ENCODE data around the gene UTS2R. TPM values are rescaled to one million over a fixed set of nuclear protein-coding genes. Genes with fewer than 3 reads are reported as not detected.
A peak's percentile ranks its signal among the peaks of the same experiment; 100 is the strongest.

Gene UTS2R
- polyA plus RNA-seq, 1 donor (not counting 4 experiments of a cell fraction or from before 2014, with no cell fraction given): not detected

DNA sequence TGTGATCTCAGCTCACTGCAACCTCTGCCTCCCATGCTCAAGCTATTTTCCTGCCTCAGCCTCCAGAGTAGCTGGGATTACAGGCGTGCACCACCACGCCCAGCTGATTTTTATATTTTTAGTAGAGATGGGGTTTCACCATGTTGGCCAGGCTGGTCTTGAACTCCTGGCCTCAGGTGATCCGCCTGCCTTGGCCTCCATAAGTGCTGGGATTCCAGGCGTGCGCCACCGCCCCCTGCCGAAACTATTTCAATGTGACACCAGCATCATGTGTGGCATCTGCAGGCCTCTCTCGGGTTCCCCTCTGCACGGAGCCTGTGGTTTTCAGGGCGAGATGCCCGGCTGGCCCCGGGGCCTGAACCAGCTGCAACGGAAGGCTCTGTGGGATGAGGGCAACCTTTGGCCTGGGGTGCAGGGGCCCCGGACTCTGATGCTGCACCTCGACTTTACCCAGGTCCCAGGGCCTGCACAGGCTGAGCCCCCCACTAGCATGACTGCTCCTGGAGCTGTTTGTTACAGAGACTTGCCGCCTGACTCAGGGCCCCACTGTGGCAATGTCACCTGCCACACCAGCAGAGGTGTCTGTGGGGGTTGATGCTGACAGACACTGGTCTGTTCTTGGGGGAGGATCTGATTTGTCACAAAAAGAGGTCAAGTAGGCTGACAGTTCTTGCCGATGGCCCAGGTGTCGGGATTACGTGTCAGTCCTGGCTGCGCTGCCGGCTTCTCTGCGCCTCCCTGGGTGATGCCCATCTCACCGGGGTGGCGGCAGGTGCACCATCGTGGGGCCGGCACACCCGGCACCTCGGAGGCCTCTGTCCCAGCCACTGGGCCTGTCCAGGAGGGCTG, 21.2 kb upstream of the UTS2R start:
- H3K79me2 ChIP-seq (ENCODE audit: control insufficient read depth, insufficient read depth, low read length): no peaks in the 10 kb centered on the region
- DNase-seq (ENCODE audit: low read depth, low spot score) (no peak), FAIRE-seq (no peak)
- TF ChIP-seq EZH2 (IDR thresholded peaks at IDR 0.05; ENCODE audit: low read length): no peak
- TF ChIP-seq, protein P1, sequence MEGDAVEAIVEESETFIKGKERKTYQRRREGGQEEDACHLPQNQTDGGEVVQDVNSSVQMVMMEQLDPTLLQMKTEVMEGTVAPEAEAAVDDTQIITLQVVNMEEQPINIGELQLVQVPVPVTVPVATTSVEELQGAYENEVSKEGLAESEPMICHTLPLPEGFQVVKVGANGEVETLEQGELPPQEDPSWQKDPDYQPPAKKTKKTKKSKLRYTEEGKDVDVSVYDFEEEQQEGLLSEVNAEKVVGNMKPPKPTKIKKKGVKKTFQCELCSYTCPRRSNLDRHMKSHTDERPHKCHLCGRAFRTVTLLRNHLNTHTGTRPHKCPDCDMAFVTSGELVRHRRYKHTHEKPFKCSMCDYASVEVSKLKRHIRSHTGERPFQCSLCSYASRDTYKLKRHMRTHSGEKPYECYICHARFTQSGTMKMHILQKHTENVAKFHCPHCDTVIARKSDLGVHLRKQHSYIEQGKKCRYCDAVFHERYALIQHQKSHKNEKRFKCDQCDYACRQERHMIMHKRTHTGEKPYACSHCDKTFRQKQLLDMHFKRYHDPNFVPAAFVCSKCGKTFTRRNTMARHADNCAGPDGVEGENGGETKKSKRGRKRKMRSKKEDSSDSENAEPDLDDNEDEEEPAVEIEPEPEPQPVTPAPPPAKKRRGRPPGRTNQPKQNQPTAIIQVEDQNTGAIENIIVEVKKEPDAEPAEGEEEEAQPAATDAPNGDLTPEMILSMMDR (optimal IDR thresholded peaks at IDR 0.05 in 1 of 3, IDR thresholded peaks at IDR 0.05 in 1 of 3, conservative IDR thresholded peaks at IDR 0.05 in 1 of 3; ENCODE audit: extremely low read depth in 1 of 3, insufficient read depth in 2 of 3, low read length in 3 of 3): peak in 1 of 3 experiments; percentile 32
- H3K9me3 ChIP-seq (ENCODE audit: control insufficient read depth, low read depth, low read length): no peaks in the 10 kb centered on the region
- peaks cover 15% of the 10 kb centered on the region for H3K27me3 ChIP-seq (ENCODE audit: control insufficient read depth, extremely low read depth, insufficient read depth, low read length)
- no peaks in the 10 kb centered on the region for H3K9me1 ChIP-seq (ENCODE audit: control insufficient read depth, extremely low read depth, insufficient read depth, low read length)
- no peak overlapping the region for H3K4me2 ChIP-seq (ENCODE audit: control insufficient read depth, extremely low read depth, insufficient read depth, low read depth, low read length)
- dilution Hi-C loops (cut with MboI; ENCODE audit: extremely low pct_ligation_motif_present, low sequenced_read_pairs): no loop called here
- H2AFZ ChIP-seq (ENCODE audit: control insufficient read depth, low read length): no peak overlapping the region
- H3K27ac ChIP-seq (ENCODE audit: control insufficient read depth, insufficient read depth, low read length): no peak overlapping the region
- no peak overlapping the region for H3K9ac ChIP-seq (ENCODE audit: control insufficient read depth, extremely low read depth, insufficient read depth, low read length)
- H3K36me3 ChIP-seq (ENCODE audit: control insufficient read depth in 2 of 2, extremely low read depth in 1 of 2, insufficient read depth in 2 of 2, low read length in 2 of 2): no peaks in the 10 kb centered on the region
- no peak overlapping the region for H3K4me3 ChIP-seq (ENCODE audit: control insufficient read depth in 2 of 3, extremely low read depth in 1 of 3, insufficient read depth in 2 of 3, low read depth in 1 of 3, low read length in 3 of 3)
- peaks cover under 1% of the 10 kb centered on the region for H3K4me1 ChIP-seq (ENCODE audit: control insufficient read depth, extremely low read depth, insufficient read depth, low read length)
- peaks cover 4% of the 10 kb centered on the region for H4K20me1 ChIP-seq (ENCODE audit: control insufficient read depth, extremely low read depth, insufficient read depth, low read length)

DNA sequence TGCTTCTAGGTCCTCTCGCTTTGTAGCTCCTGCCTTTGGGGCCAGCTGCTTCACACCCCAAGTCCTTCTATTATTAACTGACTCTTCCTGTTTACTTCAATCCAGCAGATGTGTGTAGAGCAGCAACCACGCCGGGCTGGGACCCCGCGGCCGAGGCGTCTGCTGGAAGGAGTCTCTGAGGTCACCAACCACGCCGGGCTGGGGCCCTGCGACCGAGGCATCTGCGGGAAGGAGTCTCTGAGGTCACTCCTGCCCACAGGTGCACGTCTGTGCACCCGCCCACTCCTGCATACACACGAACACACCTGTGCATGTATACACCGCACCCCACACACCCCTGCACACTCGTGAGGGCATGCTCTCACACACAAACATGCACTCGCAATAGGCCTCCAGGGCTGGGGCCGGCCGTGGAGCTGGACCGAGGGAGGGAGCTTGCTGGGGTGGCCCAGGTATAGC, 20.3 kb upstream of the UTS2R start:
- no peak overlapping the region for H3K4me3 ChIP-seq (ENCODE audit: control insufficient read depth in 2 of 3, extremely low read depth in 1 of 3, insufficient read depth in 2 of 3, low read depth in 1 of 3, low read length in 3 of 3)
- H3K79me2 ChIP-seq (ENCODE audit: control insufficient read depth, insufficient read depth, low read length): no peaks in the 10 kb centered on the region
- no peak overlapping the region for H2AFZ ChIP-seq (ENCODE audit: control insufficient read depth, low read length)
- no peaks in the 10 kb centered on the region for H3K9me3 ChIP-seq (ENCODE audit: control insufficient read depth, low read depth, low read length)
- no peak for TF ChIP-seq EZH2 (IDR thresholded peaks at IDR 0.05; ENCODE audit: low read length)
- TF ChIP-seq, protein P1 (optimal IDR thresholded peaks at IDR 0.05 in 1 of 3, IDR thresholded peaks at IDR 0.05 in 1 of 3, conservative IDR thresholded peaks at IDR 0.05 in 1 of 3; ENCODE audit: extremely low read depth in 1 of 3, insufficient read depth in 2 of 3, low read length in 3 of 3): no peak
- no peaks in the 10 kb centered on the region for H3K36me3 ChIP-seq (ENCODE audit: control insufficient read depth in 2 of 2, extremely low read depth in 1 of 2, insufficient read depth in 2 of 2, low read length in 2 of 2)
- H3K9me1 ChIP-seq (ENCODE audit: control insufficient read depth, extremely low read depth, insufficient read depth, low read length): no peaks in the 10 kb centered on the region
- FAIRE-seq (no peak), DNase-seq (ENCODE audit: low read depth, low spot score) (no peak)
- dilution Hi-C loops (cut with MboI; ENCODE audit: extremely low pct_ligation_motif_present, low sequenced_read_pairs): no loop called here
- H3K27ac ChIP-seq (ENCODE audit: control insufficient read depth, insufficient read depth, low read length): no peak overlapping the region
- H3K27me3 ChIP-seq (ENCODE audit: control insufficient read depth, extremely low read depth, insufficient read depth, low read length): peaks cover 15% of the 10 kb centered on the region
- H3K9ac ChIP-seq (ENCODE audit: control insufficient read depth, extremely low read depth, insufficient read depth, low read length): no peak overlapping the region
- H4K20me1 ChIP-seq (ENCODE audit: control insufficient read depth, extremely low read depth, insufficient read depth, low read length): peaks cover 4% of the 10 kb centered on the region
- no peak overlapping the region for H3K4me2 ChIP-seq (ENCODE audit: control insufficient read depth, extremely low read depth, insufficient read depth, low read depth, low read length)
- peaks cover 9% of the 10 kb centered on the region for H3K4me1 ChIP-seq (ENCODE audit: control insufficient read depth, extremely low read depth, insufficient read depth, low read length)
